GM23248 (cell line): ENCODE data around the gene CFAP90. TPM values are rescaled to one million over a fixed set of nuclear protein-coding genes. Genes with fewer than 3 reads are reported as not detected.

Experiments used
- DNase-seq: peaks from one replicate; pipeline ENCODE4 v3.0.0-alpha.2; 2015
- H2AFZ ChIP-seq: fragments of 200-600 bp; sonication (generic); 2 replicates; pipeline ENCODE4 v1.6.1; 2016; ENCODE audit warnings: antibody characterized with exemption
- H3F3A ChIP-seq: fragments of 200-600 bp; sonication (generic); 2 replicates; pipeline ENCODE4 v1.6.1; 2016; ENCODE audit warnings: mild to moderate bottlenecking, antibody characterized with exemption, mixed run types; ENCODE audit not compliant: insufficient read depth
- H3K27ac ChIP-seq: fragments of 200-600 bp; sonication (generic); 2 replicates; pipeline ENCODE4 v1.5.1; 2016; ENCODE audit warnings: mild to moderate bottlenecking
- H3K27me3 ChIP-seq: fragments of 200-600 bp; sonication (generic); replicated peaks from 2 replicates; pipeline ENCODE4 v1.6.1; 2016; ENCODE audit warnings: mild to moderate bottlenecking; ENCODE audit not compliant: insufficient read depth
- H3K36me3 ChIP-seq: fragments of 200-600 bp; sonication (generic); 2 replicates; pipeline ENCODE4 v1.6.1; 2016; ENCODE audit warnings: low read depth, mild to moderate bottlenecking
- H3K4me1 ChIP-seq: fragments of 200-600 bp; sonication (generic); 2 replicates; pipeline ENCODE4 v1.6.1; 2016; ENCODE audit warnings: mild to moderate bottlenecking; ENCODE audit not compliant: insufficient read depth
- H3K4me2 ChIP-seq: fragments of 200-600 bp; sonication (generic); one replicate; pipeline ENCODE4 v1.6.1; 2016; ENCODE audit warnings: mild to moderate bottlenecking; ENCODE audit not compliant: unreplicated experiment
- H3K4me3 ChIP-seq: fragments of 200-600 bp; sonication (generic); 2 replicates; pipeline ENCODE4 v1.5.1; 2016; ENCODE audit warnings: mild to moderate bottlenecking
- H3K79me2 ChIP-seq: fragments of 200-600 bp; sonication (generic); 2 replicates; pipeline ENCODE4 v1.6.1; 2016; ENCODE audit warnings: mild to moderate bottlenecking; ENCODE audit not compliant: insufficient read depth
- H3K9ac ChIP-seq: fragments of 200-600 bp; sonication (generic); 2 replicates; pipeline ENCODE4 v1.6.1; 2016; ENCODE audit warnings: mild to moderate bottlenecking
- H3K9me2 ChIP-seq: fragments of 200-600 bp; sonication (generic); 2 replicates; pipeline ENCODE4 v1.6.1; 2016; ENCODE audit warnings: mixed run types, mild to moderate bottlenecking, moderate library complexity; ENCODE audit not compliant: insufficient read depth
- H3K9me3 ChIP-seq: fragments of 200-600 bp; sonication (generic); one replicate; pipeline ENCODE4 v1.6.1; 2017; ENCODE audit warnings: low read depth
- H4K20me1 ChIP-seq: fragments of 200-600 bp; sonication (generic); 2 replicates; pipeline ENCODE4 v1.6.0; 2016; ENCODE audit not compliant: insufficient read depth
- EZH2 ChIP-seq: fragments of 200-600 bp; sonication (generic); IDR thresholded peaks from 2 replicates; pipeline ENCODE4 v1.6.1; 2018; ENCODE audit warnings: antibody characterized with exemption, mild to moderate bottlenecking; ENCODE audit not compliant: insufficient read depth, poor library complexity, severe bottlenecking
- EZH2phosphoT487 ChIP-seq: fragments of 200-600 bp; sonication (generic); IDR thresholded peaks from 2 replicates; pipeline ENCODE4 v1.6.1; 2018; ENCODE audit warnings: antibody characterized with exemption, moderate library complexity, mild to moderate bottlenecking, low read depth; ENCODE audit not compliant: insufficient read depth
- WGBS, 2 experiments: methylation state at CpG; one replicate each; pipeline ENCODE4 v1.1.6; 2015 to 2017; ENCODE audit warnings: low lambda C conversion rate in 2 of 2, low coverage in 1 of 2; ENCODE audit errors: missing lambda C conversion rate in 2 of 2; 5-methylcytosine and 5-hydroxymethylcytosine counted together
- in situ Hi-C: fragments of 300-500 bp; cut with MboI; formaldehyde crosslinking; loops from 2 replicates; pipeline ENCODE4 v1.15.0; 2020
- polyA plus RNA-seq: library from polyadenylated mRNA; unstranded; fragments of >200 nt; fragmentation: Nextera tagmentation; extraction: Ambion mirVana; gene quantifications from 2 replicates; pipeline ENCODE4 v1.2.1, GENCODE V29; 2016
- total RNA-seq: library from RNA; depleted of rRNA; stranded (reverse); fragments of >200 nt; shearing (Covaris generic); gene quantifications from 2 replicates; pipeline ENCODE4 v1.2.3, GENCODE V29; 2014

CFAP90 gene
- total and polyA plus RNA-seq, 2 experiments from 2014 or later, result 0.19 to 0.32 TPM

DNA sequence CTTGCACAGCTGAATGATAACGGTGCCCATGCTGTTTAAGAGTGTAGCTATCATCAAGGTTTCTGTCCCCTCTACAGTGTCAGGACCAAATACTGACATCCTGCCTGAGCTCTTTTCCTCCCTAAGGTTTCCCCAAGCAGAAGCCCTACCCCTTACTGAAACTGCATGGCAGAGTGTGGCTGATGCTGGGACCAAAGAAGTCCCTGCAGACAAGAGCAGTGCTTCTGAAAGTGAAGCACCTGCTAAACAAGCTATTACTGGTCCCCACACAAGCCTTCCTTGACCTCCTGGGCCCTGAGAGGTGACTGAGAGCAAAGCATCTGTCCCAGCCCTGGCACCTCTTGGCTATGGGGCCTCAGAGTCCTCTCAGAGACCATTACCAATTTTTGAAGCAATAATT lies 56.1 kb downstream of the CFAP90 start:
- H3K4me1 ChIP-seq, result no peaks in the 10 kb centered on the region
- H3K9me3 ChIP-seq, result no peaks in the 10 kb centered on the region
- H3K27me3 ChIP-seq, result no peaks in the 10 kb centered on the region; the same call in 1 of the 2 replicates
- DNase-seq, result no peak
- H4K20me1 ChIP-seq, result no peaks in the 10 kb centered on the region
- WGBS, 2 experiments, result 41 to 47% methylated on average over 1 of the region's 1 CpG
- no peak overlapping the region for H3K4me3 ChIP-seq
- H3K27ac ChIP-seq, result no peak overlapping the region
- TF ChIP-seq EZH2phosphoT487 (no peak), EZH2 (no peak)
- no peak overlapping the region for H2AFZ ChIP-seq
- H3F3A ChIP-seq, result no peaks in the 10 kb centered on the region
- no peaks in the 10 kb centered on the region for H3K9me2 ChIP-seq
- H3K79me2 ChIP-seq, result no peaks in the 10 kb centered on the region
- no peak overlapping the region for H3K4me2 ChIP-seq
- no peak overlapping the region for H3K9ac ChIP-seq
- in situ Hi-C loops, result no loop called here
- no peaks in the 10 kb centered on the region for H3K36me3 ChIP-seq

- no peaks in the 10 kb centered on the region for H3K4me1 ChIP-seq
- 29 to 34% methylated on average over 5 of the region's 5 CpGs for WGBS, 2 experiments
- no peaks in the 10 kb centered on the region for H3F3A ChIP-seq
- no peak overlapping the region for H3K4me3 ChIP-seq
- in situ Hi-C loops, result no loop called here
- no peak overlapping the region for H3K27ac ChIP-seq
- H3K9me2 ChIP-seq, result no peaks in the 10 kb centered on the region
- no peak for TF ChIP-seq EZH2
- no peak for TF ChIP-seq EZH2phosphoT487
- no peaks in the 10 kb centered on the region for H4K20me1 ChIP-seq
- H3K79me2 ChIP-seq, result no peaks in the 10 kb centered on the region
- no peaks in the 10 kb centered on the region; the same call in 1 of the 2 replicates for H3K27me3 ChIP-seq
- no peak overlapping the region for H3K4me2 ChIP-seq
- H2AFZ ChIP-seq, result no peak overlapping the region
- no peaks in the 10 kb centered on the region for H3K9me3 ChIP-seq
- no peak overlapping the region for H3K9ac ChIP-seq
- DNase-seq, result no peak
- no peaks in the 10 kb centered on the region for H3K36me3 ChIP-seq
Measured at GRCh38 chr5:7794311-7794710, 56.6 kb downstream of the CFAP90 start.

- Histone ChIP-seq H3K9me3 (no peaks in the 10 kb centered on the region), H3K4me3 (no peak overlapping the region), H2AFZ (no peak overlapping the region), H3K36me3 (no peaks in the 10 kb centered on the region), H3K27ac (no peak overlapping the region), H3K4me2 (no peak overlapping the region), H3K4me1 (no peaks in the 10 kb centered on the region), H4K20me1 (no peaks in the 10 kb centered on the region), H3F3A (no peaks in the 10 kb centered on the region), H3K9ac (no peak overlapping the region), H3K27me3 (no peaks in the 10 kb centered on the region; the same call in 1 of the 2 replicates), H3K79me2 (no peaks in the 10 kb centered on the region), H3K9me2 (no peaks in the 10 kb centered on the region)
- no peak for TF ChIP-seq EZH2
- no peak for TF ChIP-seq EZH2phosphoT487
- 23 to 27% methylated on average over 5 of the region's 5 CpGs for WGBS, 2 experiments
- no peak for DNase-seq
- in situ Hi-C loops, result no loop called here
Measured at GRCh38 chr5:7793895-7794294, 57.0 kb downstream of the CFAP90 start.

DNA sequence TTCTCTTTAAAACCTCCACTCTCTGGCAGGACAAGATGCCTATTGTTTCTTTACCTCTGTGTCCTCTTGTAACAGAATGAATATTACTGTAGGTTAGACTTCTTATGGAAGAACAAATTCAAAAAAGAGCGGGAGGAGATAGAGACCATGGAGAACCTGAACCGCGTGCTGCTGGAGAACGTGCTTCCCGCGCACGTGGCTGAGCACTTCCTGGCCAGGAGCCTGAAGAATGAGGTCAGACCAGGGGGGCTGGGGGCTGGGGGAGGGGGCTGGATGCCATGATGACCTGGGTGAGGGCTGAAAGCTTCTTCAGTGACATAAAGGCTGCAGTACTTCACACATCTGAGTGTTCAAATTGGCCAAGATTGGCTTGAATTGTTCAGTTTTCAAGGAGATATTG lies 61.4 kb downstream of the CFAP90 start:
- Histone ChIP-seq H3K4me1 (no peaks in the 10 kb centered on the region), H3K4me2 (no peak overlapping the region), H3K79me2 (no peaks in the 10 kb centered on the region), H3K27me3 (no peaks in the 10 kb centered on the region), H3K36me3 (no peaks in the 10 kb centered on the region), H3F3A (no peaks in the 10 kb centered on the region), H3K9ac (no peak overlapping the region), H3K27ac (no peak overlapping the region), H4K20me1 (no peaks in the 10 kb centered on the region), H3K9me3 (no peaks in the 10 kb centered on the region), H3K9me2 (no peaks in the 10 kb centered on the region), H2AFZ (no peak overlapping the region), H3K4me3 (no peak overlapping the region)
- in situ Hi-C loops, result no loop called here
- TF ChIP-seq EZH2phosphoT487, result no peak
- no peak for TF ChIP-seq EZH2
- no peak for DNase-seq
- WGBS, 2 experiments, result 91 to 94% methylated on average over 7 of the region's 7 CpGs

DNA sequence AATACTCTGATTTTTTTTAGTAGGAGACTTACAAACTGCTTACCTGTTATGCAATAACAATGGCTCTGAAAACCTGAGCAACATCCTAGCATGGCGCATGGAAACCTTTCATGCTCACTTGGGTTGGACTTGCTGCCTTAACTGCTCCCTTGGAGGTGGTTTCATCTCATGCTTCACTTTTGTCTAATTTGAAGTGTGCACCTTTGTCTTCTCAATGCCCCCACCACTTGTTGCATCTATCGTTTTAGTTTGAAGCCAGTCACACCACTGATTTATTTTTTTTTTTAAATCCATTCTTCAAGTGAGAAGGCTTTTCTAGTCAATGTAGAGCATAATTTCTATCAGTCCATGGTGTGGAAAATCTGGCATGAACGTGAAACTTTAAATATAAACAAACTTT lies 63.2 kb downstream of the CFAP90 start:
- H3K4me3 ChIP-seq, result no peak overlapping the region
- H2AFZ ChIP-seq, result no peak overlapping the region
- no peak overlapping the region for H3K4me2 ChIP-seq
- 65 to 68% methylated on average over 3 of the region's 3 CpGs for WGBS, 2 experiments
- H3F3A ChIP-seq, result no peaks in the 10 kb centered on the region
- H3K79me2 ChIP-seq, result no peaks in the 10 kb centered on the region
- no peaks in the 10 kb centered on the region for H3K9me2 ChIP-seq
- no peaks in the 10 kb centered on the region for H4K20me1 ChIP-seq
- H3K9me3 ChIP-seq, result no peaks in the 10 kb centered on the region
- TF ChIP-seq EZH2 (no peak), EZH2phosphoT487 (no peak)
- in situ Hi-C loops, result no loop called here
- no peak for DNase-seq
- no peak overlapping the region for H3K9ac ChIP-seq
- no peaks in the 10 kb centered on the region for H3K27me3 ChIP-seq
- no peak overlapping the region for H3K27ac ChIP-seq
- H3K4me1 ChIP-seq, result no peaks in the 10 kb centered on the region
- no peaks in the 10 kb centered on the region for H3K36me3 ChIP-seq
